Measurements from ENCODE around the gene TMEM204.

The TMEM204 gene

GRCh38 chr16:1557074-1557473 lies 23.6 kb downstream of the TMEM204 start:
- in situ Hi-C loops (cut with MboI; ENCODE audit: low pct_unique_long_range_greater_than_20kb, low sequenced_read_pairs, unreplicated experiment) = no loop called here
- no peak for TF ChIP-seq CTCF (IDR thresholded peaks at IDR 0.05; ENCODE audit: extremely low read depth, insufficient read depth, missing control alignments)
- DNase-seq (ENCODE audit: low spot score) = no peak

- no peak for TF ChIP-seq CTCF (IDR thresholded peaks at IDR 0.05; ENCODE audit: extremely low read depth, insufficient read depth, missing control alignments)
- in situ Hi-C loops (cut with MboI; ENCODE audit: low pct_unique_long_range_greater_than_20kb, low sequenced_read_pairs, unreplicated experiment) = no loop called here
- DNase-seq (ENCODE audit: low spot score) = no peak
Measured at GRCh38 chr16:1557576-1557975, 24.1 kb downstream of the TMEM204 start.

- TF ChIP-seq CTCF (IDR thresholded peaks at IDR 0.05; ENCODE audit: extremely low read depth, insufficient read depth, missing control alignments) = no peak
- DNase-seq (ENCODE audit: low spot score) = no peak
- in situ Hi-C loops (cut with MboI; ENCODE audit: low pct_unique_long_range_greater_than_20kb, low sequenced_read_pairs, unreplicated experiment) = no loop called here
Measured at GRCh38 chr16:1559446-1559975, 26.0 kb downstream of the TMEM204 start.

GRCh38 chr16:1560153-1560552 lies 26.7 kb downstream of the TMEM204 start:
- DNase-seq (ENCODE audit: low spot score) = no peak
- TF ChIP-seq CTCF (IDR thresholded peaks at IDR 0.05; ENCODE audit: extremely low read depth, insufficient read depth, missing control alignments) = no peak
- in situ Hi-C loops (cut with MboI; ENCODE audit: low pct_unique_long_range_greater_than_20kb, low sequenced_read_pairs, unreplicated experiment) = no loop called here

GRCh38 chr16:1560866-1561265 lies 27.4 kb downstream of the TMEM204 start:
- in situ Hi-C loops (cut with MboI; ENCODE audit: low pct_unique_long_range_greater_than_20kb, low sequenced_read_pairs, unreplicated experiment) = no loop called here
- no peak for TF ChIP-seq CTCF (IDR thresholded peaks at IDR 0.05; ENCODE audit: extremely low read depth, insufficient read depth, missing control alignments)
- no peak for DNase-seq (ENCODE audit: low spot score)

GRCh38 chr16:1561266-1561665 lies 27.8 kb downstream of the TMEM204 start:
- in situ Hi-C loops (cut with MboI; ENCODE audit: low pct_unique_long_range_greater_than_20kb, low sequenced_read_pairs, unreplicated experiment) = no loop called here
- no peak for TF ChIP-seq CTCF (IDR thresholded peaks at IDR 0.05; ENCODE audit: extremely low read depth, insufficient read depth, missing control alignments)
- DNase-seq (ENCODE audit: low spot score) = no peak

- in situ Hi-C loops (cut with MboI; ENCODE audit: low pct_unique_long_range_greater_than_20kb, low sequenced_read_pairs, unreplicated experiment) = no loop called here
- no peak for TF ChIP-seq CTCF (IDR thresholded peaks at IDR 0.05; ENCODE audit: extremely low read depth, insufficient read depth, missing control alignments)
- no peak for DNase-seq (ENCODE audit: low spot score)
Measured at GRCh38 chr16:1561836-1562235, 28.4 kb downstream of the TMEM204 start.

Measured in GM13977 (cell line).